Stimulated activated CD8-positive, alpha-beta memory T cell treated with anti-CD3 and anti-CD28 coated beads, Interleukin-7, amount 100 ng/mL, for 4 hours (primary cell): ENCODE data around the gene HELZ2.
"Not testable (repeated sequence)": the region's sequence is repeated elsewhere in the genome, so short reads cannot be mapped to it uniquely, and the experiment has no call there.

Source experiments
- DNase-seq, 2 donors: peaks; one replicate each; pipeline ENCODE4 v3.0.0-alpha.2; 2020; ENCODE audit warnings: low read depth in 2 of 2

HELZ2 gene

GRCh38 chr20:63580796-63581461 is 6.9 kb upstream of the HELZ2 start:
- peak; percentile 56 to 69 for DNase-seq

GRCh38 chr20:63579017-63579694 is 5.1 kb upstream of the HELZ2 start:
- no peak for DNase-seq

GRCh38 chr20:63578224-63579016 is 4.4 kb upstream of the HELZ2 start:
- no peak for DNase-seq

GRCh38 chr20:63577317-63577894 is 3.4 kb upstream of the HELZ2 start:
- no peak for DNase-seq

- no peak for DNase-seq
These were observed 2.3 kb upstream of the HELZ2 start for GRCh38 chr20:63576311-63576710.

GRCh38 chr20:63574829-63575743 is 1.0 kb upstream of the HELZ2 start:
- no peak for DNase-seq

GRCh38 chr20:63573647-63574131 is 350 bp downstream of the HELZ2 start:
- DNase-seq = no peak

GRCh38 chr20:63572788-63573646 is 1.0 kb downstream of the HELZ2 start:
- DNase-seq = no peak

- no peak for DNase-seq
These were observed 1.8 kb downstream of the HELZ2 start for GRCh38 chr20:63572071-63572787.

GRCh38 chr20:63571087-63571478 is 3.0 kb downstream of the HELZ2 start:
- DNase-seq = not testable (repeated sequence)

GRCh38 chr20:63570281-63571086 is 3.6 kb downstream of the HELZ2 start:
- DNase-seq = no peak

- DNase-seq = no peak
These were observed 4.8 kb downstream of the HELZ2 start for GRCh38 chr20:63568986-63569949.

- no peak for DNase-seq
These were observed 5.7 kb downstream of the HELZ2 start for GRCh38 chr20:63568170-63568981.

GRCh38 chr20:63567386-63568169 is 6.5 kb downstream of the HELZ2 start:
- DNase-seq = peak; percentile 19 to 59

- no peak for DNase-seq
These were observed 7.0 kb downstream of the HELZ2 start for GRCh38 chr20:63567136-63567385.
